GDM1 (cell line): ENCODE data around the gene BCR.

Source experiments
- DNase-seq: peaks from one replicate; lab custom pipeline; 2025; lab: John Stamatoyannopoulos, UW

Gene BCR

DNA sequence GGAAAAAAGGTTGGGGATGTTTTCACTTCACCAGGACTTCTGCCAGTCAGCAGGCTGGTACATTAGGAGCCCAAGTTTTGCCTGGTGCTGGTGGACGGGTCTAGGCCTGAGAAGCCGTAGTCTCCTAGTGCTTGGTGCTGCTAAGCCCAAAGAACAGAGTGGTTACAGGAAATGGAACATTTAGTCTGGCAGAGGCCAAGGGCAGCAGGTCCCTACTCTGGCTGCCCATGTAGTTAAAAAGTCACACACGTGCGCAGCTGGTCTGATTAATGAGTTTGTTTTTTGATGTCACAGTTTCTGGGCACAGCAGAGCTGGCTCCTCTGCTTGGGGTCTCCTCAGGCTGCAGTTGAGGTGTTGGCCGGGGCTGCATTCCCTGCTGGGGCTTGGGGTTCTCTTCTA lies 20.6 kb downstream of the BCR start:
- DNase-seq = no peak

DNA sequence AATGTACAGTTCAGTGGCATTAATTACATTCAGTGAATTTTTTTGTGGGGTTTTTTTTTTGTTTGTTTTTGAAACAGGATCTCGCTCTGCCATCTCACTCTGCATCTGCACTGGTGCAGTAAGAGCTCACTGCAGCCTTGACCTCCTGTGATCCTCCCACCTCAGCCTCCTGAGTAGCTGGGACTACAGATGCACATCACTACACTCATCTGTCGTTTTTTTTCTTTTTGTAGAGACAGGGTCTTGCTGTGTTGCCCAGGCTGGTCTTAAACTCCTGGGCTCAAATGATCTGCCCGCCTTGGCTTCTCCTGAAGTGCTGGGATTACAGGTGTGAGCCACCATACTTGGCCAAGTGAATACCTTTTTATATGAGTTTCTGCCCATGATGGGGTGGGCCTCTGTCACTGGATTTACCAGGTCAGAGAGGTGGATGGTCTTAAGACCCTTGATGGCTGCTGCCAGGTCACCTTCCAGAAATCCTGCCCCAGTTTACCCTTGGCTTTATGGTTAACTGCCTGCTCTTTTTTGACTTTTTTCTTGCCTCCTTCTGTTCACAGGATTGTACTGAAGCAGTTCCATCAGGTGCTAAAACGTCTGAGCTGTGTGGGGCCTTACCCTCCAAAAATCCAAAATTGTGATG lies 22.6 kb downstream of the BCR start:
- no peak for DNase-seq

DNA sequence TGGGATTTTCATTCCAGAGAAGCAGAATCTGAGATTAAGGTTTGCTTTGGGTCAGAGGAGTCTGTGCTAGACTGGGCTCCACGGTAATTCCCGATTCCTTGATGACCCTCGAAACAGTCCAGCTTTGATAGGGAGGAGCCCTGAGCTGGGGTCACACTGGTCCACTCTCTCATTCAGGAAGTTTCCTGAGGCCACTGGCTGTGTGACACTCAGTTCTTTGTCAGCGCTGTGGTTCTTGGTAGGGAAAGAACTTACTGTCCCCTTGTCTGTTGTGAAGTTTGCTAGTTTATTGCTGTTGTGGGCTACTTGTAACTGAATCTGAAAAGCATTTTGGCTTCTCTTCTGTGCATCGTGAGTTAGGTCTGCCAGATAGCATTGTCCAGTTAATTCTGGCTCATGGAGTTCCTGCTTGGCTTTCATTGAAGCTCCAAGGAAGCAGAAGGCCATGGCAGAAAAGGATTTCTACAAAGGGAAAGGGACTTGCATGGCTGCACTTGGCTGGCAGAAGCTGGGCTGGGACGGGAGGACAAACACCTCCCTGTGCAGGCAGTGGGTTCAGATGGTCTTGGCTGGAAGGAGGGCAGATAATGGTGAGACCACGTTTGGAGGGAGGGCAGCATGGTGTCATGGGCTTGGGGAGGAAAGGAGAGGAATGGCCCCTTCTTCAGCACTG lies 23.3 kb downstream of the BCR start:
- DNase-seq = no peak

DNA sequence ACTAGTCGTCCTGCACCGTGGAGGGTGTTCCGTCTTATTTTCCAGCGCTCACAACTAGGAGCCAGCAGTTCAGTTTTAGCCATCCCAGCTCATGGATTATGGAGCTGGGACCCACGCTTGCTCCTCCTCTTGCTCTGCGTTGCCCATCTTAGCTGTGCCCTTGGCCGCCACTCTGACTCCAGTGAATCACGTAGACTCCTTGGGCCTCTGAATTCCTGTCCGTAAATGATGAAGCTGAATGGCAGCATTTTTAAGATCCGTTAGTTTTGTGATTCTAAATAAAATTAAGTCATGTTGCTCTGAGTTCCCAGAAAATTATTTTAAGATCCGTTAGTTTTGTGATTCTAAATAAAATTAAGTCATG lies 23.8 kb downstream of the BCR start:
- no peak for DNase-seq

DNA sequence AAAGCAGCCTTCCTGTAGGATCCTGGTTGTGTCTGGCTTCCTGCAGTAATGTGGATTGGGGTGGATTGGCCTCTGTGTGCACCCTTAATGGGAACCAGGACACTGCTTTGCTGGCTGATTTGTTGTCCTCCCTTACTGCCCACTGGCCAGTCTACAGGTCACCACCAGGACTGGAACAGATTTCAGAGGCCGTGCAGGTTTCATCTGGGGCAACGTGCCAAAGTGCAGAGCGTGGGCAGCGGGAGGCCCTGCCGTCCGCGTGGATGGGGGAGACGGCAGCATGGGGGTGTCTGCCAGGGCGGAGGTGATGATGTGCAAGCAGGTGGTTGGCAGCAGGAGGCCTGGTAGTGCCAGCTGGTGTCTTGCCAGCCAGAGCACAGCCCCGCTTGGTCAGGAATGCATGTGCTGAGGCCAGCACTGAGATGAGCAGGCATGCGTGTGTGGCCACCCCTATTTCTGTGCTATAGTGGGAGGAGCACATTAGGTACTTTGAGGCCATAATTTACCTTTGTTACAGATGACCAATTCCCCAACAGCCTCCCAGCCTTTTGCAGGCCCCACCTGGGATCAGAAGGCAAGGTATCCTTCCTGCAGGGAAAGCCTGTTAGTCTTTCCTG lies 24.3 kb downstream of the BCR start:
- no peak for DNase-seq

DNA sequence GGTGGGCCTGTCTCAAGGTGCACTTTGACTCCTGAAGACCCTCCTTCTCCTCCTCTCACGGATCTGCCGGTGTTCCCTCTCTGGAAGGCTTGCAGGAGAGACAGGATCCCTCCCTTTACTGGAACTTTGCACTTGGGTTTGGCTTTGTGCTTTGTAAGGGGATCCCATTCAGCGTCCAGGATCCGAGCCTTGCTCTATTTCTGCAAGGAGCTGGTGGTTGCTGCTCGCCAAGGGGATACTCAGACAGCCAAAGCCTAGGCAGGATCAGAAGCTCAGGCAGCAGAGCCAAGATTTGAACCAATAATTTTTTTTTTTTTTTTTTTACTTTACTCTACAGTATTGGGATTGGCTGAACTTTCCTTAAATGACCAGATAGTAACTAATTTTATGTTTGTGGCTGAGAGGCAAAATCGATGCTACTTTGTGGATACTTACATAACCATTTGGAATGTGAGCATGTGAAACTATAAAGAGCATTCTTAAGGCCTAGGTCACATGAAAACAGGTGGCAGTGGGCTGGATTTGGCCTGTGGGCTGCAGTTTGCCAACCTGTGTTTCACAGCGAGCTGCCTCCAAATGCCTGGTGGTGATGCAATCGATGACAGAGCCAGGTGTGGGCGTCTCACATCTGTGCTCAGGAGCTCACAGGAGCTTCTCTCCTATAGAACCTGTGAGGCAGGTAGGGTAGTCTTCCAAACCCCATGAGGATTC lies 25.2 kb downstream of the BCR start:
- DNase-seq = no peak

DNA sequence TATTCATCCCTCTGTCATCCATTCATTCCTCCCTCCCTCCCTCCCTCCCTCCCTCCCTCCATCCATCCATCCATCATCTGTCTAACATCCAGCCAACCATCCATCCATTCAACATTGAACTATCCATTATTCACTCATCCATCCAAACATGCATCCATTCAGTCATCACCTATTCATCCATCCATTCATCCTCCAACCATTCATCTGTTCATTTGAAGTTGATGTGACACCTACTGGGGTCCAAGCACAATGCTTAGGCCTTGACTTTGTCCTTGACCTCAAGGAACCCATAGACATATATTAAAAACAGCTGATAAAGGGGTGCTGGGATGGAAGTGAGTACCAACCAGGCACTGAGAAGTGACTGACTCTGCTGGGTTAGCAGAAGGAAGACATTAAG lies 26.6 kb downstream of the BCR start:
- DNase-seq = no peak

DNA sequence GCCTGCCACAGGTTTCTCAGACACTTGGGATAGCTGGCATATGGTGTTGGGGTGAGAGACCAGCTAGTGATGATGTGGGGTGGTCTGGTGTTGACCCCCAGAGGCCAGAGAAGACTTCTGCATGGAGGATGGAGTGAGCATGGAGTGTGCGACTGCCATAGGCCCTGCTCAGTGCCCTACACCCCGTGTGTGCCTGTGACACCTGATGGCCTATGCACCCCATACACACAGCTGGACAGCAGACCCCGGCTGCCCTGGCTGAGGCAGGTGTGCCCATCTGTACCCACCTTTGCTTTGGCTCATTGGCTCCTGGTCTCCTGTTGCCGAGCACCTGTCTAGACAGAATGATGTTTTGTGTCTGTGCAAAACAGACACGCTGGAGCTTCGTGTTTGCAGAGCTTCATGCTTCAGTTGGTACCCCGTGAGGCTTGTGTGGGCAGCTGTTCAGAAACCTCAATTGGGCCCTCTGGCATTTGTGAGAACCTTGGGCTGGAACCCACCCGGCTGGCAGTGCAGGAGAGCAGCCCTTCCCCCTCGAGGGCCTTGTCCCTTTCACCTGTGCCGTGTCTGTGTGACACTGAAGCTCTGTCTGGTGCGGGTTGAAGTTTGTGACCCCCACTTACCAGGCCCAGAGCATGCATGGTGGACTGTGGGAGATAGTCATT lies 27.6 kb downstream of the BCR start:
- no peak for DNase-seq

DNA sequence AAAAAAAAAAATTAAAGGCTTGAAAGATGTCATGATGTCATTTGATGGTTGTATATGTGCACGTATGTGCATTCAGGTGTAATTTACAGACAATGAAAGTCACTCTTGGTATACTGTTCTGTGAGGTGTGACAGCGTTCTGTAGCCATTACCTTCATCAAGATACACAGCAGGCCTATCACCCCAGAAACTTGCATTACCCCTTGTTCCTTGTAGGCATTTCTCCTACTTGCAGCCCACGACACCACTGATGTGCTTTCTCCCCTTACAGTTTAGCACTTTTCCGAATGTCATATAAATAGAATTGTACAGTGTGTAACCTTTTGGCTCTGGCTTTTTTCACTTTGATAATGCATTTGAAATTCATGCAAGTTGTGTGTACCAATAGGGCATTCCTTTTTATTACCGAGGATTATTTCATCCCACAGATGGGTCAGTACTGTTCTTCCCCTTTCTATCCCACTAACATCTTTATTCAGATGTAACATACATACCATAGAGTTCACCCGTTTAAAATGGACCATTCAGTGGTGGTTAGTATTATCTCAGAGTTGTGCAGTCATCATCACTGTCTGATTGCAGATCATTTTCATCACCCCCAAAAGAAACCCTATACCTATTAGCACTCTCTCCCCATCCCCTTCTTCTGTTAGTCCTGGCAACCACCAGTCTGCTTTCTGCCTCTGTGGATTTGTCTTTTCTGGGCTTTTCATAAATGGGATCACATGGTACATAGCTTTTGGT lies 30.3 kb downstream of the BCR start:
- no peak for DNase-seq

DNA sequence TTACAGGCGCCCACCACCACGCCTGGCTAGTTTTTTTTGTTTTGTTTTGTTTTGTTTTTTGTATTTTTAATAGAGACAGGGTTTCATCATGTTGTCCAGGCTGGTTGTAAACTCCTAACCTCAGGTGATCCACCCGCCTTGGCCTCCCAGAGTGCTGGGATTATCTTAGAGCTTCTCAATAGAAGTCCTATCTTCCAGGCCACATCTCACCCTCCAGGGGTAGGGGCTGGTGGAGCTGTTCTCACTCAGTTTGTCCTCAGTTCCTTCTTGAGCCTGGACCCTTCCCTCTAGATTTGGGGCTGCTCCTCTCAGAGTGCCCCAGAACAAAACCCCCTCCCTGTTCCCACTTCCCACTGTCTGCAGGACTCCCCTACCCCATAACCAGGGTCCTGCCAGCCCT lies 31.3 kb downstream of the BCR start:
- DNase-seq = no peak

DNA sequence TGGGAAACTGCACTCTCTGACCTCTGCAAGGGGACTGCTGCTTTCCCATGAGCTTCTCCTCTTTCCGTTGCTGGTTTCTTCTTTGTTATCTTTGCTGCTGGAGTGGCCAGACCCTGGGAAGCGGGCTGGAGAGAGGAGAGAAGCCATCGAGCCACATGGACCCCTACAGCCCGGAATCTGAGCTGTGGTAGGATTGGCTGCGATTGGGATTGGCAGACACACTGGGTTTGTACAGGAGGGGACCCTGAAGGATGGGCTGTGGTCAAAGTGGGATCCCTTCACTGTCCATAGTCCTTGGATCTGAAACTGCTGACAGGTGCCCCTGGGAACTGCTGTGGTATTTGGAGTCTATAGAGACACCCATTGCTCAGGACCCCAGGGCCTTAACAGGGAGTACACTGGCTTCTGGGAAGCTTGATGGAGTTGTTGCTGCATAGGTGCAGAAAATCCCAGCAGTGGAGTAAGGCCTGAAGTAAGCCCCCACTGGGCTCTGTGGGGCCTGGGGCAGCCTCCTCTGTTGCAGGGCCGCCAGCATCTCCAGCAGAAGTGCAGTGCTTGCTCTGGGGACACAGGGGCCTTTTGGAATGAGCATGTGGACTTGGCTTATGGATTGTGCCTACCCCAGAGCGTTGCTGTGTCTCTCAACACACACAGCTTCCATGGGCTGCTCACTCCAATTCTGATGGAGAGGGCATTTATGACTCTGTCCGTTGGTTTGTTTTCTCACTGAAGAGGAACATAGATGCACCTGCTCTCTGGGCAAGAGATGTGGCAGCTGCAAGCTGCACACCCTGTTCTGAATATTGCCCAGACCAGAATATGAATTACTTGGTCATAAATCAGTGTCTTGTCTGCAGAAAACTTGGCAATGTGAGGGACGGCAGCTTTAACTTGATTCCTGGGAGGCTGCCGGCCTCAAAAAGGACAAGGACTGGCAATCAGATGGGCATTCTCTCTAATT lies 32.0 kb downstream of the BCR start:
- no peak for DNase-seq

DNA sequence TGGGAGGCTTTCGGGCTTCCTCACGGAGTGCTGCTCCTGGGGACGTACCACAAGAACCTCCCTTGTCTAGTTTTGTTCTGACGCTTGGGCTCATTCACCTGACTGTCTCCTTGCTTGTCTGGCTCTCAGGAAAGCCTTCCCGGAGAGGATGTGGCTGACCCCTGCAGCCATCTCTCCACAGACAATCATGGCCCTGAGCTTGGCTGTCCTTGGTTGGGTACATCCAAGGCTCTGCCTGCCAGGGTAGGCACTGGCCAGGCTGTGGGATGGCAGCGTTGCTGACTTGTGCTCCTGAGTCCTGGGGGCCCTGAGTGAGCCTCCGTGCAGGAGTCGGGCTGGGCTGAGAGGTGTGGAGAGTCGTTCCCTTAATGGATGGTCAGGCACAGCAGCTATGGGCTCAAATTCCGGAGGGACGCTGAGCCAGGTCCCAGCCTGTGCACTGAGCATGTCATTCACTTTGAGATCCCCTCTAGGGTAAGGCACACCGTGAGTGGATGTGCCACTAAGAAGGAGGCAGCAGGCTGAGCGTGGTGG lies 32.8 kb downstream of the BCR start:
- DNase-seq = no peak

DNA sequence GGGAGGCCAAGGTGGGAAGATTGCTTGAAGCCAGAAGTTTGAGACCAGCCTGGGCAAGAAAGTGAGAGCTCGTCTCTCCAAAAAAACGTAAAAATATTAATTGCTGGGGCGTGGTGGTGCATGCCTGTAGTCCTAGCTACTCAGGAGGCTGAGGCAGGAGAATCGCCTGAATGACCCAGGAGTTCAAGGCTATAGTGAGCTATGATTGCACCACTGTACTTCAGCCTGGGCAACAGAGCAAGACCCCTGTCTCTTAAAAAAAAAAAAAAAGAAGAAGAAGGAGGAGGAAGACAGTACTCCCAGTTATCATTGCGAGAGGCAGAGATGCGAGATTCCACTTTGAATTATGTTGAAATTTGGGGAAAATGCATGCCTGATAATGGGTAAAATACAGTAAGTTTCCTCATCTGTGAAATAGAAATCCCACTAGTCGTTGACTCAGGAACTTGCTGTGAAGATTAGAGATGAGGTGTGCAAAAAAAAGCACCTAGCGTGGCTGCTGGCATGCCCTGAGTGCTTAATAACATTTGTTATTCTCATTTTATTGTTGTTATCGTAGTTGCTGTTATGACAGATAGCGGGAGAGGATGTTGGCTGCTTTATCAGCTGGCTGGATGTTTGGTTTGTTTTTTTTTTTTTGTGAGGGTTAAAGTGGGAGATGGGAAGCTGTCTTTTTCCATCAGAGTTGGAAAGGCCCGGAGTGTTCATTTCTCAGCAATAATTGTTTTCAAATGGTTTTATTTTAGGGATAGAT lies 33.4 kb downstream of the BCR start:
- DNase-seq = no peak

DNA sequence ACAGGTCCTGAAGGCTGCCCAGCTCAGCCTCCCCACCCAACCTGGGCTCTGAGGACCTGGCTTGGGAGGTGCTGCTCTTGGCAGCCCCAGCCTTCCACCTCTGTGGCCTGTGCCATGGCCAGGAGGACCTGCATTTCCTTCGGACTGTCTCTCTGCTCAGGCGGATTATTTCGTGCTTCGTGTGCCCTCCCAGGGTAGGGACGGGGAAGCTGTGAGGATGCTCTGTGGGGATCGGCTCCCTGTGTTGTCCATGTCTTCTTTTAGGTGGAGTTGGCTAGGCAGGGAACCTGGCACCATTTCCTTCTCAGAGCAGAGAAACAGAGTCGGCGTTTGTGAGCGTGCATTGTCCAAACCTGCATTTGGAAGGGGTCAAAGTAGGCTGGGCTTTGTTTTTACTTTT lies 34.1 kb downstream of the BCR start:
- no peak for DNase-seq

DNA sequence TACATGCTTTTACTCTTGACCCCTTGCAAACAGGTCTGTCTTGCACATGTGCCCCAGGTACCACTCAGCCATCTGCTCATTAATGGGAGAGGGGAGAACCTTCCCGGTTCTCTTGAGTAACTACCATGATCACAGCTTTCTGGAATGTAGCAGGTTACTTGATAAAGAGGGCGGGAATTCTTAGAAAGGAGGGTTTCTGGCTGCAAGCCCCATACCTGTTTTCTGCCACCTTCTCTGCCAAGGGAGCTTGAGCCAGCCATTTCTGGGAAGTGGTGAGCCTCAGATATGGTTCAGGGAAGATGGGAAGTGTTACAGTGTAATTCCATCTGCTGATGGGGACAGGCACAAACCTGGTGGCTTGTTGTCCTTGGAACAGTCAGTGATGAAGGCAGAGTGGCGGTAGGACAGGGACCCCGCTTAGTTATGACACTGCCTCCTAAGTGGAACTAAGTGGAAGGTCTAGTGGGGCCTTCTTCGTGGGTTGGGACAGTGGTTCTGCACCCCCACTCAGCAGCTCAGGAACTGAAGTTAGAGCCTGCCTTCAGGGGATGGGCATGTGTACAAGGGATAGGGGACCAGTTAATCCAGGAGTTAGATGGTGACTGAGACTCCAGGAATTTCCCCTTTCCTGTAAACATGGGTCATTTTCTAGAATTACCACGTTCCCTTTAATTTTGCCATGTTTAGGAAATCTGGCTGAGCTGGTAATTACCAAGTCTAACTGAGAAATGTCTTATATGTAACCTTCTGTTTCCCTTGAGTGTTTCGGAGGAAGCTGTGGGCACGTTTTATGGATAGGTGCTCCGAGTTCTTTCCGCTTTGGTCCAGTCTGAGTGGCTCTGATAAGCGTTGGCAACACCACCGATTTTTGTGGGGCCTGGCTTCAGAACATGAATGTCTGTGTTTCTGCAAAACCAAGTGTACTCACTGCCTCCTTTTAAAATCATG lies 35.3 kb downstream of the BCR start:
- DNase-seq = peak; percentile 90

DNA sequence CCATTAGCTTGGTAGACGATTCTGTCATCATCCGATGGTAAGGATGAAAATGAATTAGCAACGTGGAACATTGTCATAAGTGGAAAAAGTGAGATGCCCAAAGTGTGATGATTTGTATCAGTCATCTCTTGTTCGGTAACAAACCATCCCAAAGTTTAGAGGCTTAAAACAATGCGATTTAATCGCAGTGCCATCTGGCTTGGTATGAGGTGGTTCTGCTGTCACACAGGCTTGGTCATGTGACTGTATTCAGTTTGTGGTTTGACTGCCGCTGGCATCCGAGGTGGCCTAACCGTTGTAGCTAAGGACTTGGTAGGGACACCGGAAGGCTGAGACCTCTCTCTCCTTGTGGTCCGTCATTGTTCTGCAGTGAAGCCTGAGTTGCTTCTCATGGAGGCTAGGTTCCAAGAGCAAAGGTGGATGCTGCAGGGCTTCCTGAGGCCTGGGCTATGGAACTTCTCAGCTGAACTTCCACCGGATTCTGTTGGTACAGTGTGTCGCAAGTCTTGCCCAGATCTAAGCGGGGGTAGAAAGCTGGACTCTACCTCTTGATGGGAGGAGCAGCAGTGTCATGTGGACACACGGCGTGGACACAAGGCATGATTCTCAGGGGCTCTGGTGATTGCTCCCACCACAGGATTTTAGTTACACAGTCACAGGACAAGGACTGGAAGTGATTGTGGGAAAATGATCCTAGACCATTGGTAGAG lies 36.3 kb downstream of the BCR start:
- DNase-seq = peak; percentile 36

DNA sequence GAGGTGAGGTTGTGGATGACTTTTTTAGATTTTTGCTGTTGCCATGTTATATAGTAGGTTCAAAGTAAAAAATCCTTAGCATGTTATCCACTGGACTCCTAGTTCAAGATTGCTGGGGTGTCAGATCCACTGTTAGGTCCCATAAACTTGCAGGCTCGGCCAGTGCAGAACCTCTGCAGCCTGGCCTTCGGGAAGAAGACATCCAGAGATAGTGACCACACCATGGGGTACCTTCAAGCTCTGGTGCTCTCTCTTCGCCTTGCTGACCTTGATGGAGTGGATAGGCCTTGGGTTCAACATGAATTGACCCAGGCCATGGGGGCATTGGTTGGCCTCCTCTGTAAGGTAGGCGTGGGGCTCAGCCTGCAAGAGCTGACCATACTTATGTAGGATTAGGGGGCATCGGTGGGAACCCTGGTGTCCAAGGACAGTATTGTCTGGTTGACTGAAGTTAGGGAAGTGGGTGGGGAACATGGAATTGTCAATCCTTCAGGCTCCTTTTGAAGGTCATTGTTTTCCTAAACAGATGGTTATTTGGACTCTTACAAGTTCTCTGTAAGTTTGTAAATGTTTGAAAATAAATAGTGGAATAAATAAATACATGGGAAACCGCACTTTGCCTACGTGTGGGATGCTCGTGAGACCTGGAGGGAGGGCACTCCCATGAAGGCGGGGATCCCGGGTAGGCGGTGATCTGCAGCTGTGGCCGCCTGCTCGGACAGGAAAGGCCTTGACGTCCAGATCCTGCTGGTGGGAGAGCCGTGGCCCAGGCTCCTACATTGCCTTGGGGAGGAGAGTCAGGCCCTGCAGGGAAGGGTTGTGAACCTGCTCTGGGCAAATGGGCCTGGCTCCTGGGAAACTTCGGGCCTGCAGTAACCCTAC lies 37.1 kb downstream of the BCR start:
- no peak for DNase-seq
